NCI-H2227 treated with DMSO at 0.1 percent for 48 hours (cell line): ENCODE measurements around the gene ASIC3.
A peak's percentile ranks its signal among the peaks of the same experiment; 100 is the strongest.

Experiments used
- DNase-seq: peaks from one replicate; lab custom pipeline; 2025; lab: John Stamatoyannopoulos, UW

ASIC3 gene

DNA sequence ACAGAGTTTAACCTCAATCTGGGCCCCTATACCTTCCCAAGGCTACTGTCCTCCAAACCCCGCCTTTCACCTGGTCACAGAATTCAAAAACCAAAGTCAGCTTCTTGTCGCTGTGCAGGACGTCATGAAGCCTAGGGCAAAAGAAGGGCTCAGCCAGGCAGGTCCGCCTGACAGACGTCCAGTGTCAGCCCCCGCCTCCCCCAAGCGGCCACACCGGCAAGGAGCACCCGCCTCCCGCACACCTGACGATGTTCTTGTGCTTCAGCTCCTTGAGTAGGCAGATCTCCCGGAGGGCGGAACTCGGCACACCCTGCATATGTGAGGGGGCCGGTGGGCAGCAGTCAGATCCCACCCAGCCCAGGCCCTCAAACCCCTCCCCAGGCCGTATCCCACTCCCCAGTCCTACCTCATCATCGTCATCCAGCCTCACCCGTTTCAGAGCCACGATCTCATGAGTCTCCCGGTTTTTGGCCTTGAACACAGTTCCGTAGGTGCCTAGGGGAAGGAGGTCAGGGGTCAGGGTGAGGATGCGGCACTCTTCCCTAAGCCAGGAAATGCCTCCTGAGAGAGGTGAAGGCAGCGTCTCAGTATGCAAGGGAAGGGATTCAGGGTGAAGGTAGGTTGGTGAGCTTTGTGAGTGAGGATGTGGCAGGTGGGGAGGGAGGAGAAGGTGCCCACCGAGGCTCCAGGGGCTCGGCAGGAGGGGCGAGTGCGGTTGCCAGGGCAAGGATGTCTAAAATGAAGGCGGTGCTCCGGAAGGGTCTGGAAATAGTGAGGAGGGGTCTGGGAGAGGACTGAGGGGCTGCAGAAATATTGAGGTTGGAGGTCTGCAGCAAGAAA is 8.6 kb downstream of the ASIC3 start:
- peak; percentile 10 for DNase-seq

DNA sequence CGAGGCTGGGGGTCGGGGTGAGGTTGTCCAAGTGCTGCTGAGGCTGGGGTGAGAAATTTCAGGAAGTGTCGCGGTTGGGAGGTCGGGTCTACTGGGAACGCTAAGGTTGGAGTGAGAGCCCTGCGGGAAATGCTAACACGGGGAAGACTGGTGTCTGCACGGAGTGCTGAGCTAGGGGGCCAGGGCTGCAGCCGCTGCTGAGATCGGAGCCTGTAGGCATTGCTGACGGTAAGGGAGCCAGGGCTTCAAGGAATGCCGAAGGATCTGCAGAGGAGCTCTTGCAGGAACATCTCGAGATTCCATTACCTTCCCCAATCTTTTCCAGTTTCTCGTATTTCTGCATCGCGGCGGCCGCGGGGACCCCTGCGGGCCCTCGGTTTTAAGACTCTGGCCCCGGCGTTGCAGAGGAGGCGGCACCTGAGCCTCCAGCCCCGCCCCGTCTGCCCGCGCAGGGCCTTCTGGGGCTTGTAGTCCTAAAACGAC is 9.2 kb downstream of the ASIC3 start, which contains the start of gene CDK5:
Gene CDK5 (minus strand): TSS at position 392 of the 483 bp plus-strand sequence. CDS start 49 bp downstream, at position 343.
- no peak for DNase-seq

DNA sequence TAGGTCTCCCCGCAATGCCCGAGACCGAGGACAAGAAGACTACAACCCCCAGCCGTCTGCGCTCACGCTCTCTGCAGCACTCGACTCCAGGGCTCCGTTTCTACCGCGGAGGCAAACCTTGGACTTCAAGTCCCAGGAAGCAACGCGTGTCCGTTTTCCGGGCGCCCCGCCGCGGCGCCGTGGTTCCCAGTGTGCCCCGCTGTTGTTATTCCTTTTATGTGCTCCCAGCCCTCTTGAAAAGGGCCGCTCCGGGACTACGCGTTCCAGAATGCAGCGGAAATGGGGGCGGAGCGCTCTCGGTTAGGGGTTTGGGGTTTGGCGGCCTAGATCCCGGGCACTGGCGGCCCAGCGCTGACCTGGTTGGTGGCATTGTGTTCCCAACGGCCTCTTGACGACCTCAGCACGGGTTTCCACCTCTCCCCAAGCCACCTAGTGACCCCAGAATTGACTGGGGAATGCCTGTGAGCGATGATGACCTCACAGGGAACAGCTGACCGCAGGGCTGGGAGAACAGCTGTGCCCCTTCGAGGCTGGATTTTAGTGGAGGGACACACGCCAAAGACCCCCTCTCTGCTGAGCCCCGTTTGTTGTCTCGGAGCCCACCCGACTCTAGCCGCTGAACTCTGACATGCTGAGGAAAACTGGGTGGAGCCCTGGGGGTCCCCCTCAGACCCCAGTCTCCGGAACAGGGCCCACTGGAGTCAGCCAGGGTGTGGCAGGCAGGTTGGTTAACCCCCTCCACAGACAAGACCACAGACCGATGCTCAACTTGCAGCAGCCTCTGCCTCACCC is 9.9 kb downstream of the ASIC3 start:
- DNase-seq: peak; percentile 99

DNA sequence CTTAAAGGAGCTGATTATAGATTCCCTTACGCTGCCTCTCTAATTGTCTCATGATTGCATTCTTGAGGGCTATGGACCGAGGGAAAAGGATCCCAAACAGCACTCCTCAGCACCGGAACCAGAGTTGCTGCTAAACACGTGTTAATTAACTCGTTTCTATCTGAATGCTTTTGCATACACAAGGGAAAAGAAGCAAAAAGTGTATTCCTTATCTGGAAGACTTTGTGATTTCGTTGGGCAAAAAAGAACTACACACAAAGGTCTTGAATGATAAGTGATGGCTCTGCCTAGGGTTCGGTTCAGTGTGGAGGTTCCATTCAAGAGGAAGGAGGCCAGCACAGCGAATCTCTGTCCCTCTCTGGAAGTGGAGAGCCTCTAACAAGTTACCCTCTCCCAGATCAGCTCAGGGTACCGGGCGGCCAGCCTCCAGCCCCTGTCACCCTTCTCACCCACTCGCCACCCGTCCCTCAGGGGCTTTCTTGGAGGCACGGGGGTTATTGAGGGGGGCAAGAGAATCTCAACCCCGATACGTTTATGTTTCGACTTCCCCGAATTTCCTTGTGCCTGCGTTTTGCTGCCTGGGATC is 10.5 kb downstream of the ASIC3 start:
- DNase-seq: no peak

DNA sequence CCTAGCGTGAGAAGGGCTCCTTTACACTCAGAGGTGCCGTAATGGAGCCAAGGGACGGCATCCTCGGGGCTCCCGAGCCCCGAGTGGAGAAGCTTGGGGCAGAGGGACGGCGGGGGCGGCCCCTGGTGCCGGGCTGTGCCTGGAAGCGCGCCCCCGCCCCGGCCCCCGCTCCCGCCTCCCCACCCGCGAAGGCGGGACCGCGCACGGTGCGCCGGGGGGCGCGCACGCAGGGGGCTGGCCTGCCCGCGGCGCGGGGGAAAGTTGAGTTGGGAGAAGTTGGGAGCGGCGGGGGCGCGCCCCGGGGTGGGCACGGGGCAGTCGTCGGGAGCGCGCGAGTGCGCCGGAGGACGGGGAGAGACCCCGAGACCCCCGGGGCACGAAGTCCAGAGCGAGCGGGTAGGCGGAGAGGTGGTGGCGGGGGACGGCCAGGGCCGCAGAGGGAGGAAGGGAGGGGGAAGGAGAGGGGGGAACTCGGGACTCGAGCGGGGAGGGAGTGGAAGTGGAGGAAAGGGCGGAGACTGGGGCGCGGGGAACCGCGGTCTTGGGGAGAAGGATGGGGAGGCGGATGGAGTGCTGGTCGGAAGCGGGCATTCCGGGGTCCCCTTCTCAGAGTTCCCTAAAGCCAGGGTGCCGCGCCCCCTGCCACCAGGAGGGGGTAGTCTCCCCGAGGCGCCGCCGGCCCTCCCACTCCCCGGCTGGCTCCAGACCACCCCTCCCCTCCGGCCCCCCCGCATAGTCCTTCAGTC is 11.2 kb downstream of the ASIC3 start, which contains the start of gene SLC4A2:
Gene SLC4A2 (plus strand): TSS at position 223 of the 746 bp plus-strand sequence. CDS start 2,399 bp downstream, outside the sequence.
- peak; percentile 63 for DNase-seq

DNA sequence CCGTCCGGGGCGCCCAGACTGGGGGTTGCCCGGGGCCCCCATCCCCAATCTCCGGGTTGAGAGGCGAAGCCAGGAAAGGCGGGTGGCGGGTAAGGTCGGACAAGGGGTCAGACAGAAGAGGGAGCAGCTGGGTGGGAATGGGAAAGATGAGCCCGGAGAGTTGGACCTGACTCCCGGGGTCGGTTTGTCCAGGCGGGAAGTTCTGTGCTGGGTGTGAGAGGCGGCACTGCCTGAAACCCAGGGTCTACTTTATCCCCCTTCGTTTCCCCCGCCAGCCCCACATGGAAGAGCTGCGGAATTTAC is 11.7 kb downstream of the ASIC3 start:
- DNase-seq: no peak

DNA sequence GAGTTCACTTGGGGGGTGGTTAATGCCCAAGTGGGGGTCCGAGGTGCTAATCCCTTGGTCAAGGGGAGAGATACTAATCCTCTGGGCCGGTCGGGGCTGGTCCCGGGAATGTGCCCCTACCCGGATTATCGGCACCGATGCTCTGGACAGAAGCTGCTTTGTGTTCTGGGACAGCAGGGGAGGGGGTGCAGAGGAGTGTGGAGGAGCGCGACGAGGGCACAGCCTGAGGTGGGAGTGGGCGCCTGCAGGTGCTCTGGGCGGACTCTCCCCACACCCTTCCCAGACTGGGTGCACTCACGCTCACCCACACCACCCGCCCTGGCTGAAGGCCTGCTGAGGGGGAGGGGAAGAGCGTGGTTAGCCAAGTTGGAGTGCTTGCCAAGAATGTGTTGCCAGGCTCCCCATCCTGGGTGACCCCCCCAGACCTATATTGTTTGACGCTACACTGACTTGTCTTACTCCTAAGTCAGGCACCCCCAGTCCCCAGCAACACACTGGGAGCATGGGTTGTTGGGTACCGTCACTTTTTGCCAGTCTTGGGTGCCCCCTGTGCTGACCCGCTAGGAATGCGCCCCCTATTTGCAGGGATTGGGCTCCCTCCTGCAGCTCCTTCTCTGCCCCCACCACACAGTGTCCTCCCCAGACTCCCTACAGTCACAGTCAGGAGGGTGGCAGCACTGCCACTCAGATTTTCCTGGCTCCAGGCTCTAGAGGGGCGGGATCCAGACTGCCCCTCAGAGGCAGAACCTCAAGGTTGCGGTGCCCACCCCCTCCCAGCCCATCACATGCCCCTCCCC is 12.3 kb downstream of the ASIC3 start:
- no peak for DNase-seq

DNA sequence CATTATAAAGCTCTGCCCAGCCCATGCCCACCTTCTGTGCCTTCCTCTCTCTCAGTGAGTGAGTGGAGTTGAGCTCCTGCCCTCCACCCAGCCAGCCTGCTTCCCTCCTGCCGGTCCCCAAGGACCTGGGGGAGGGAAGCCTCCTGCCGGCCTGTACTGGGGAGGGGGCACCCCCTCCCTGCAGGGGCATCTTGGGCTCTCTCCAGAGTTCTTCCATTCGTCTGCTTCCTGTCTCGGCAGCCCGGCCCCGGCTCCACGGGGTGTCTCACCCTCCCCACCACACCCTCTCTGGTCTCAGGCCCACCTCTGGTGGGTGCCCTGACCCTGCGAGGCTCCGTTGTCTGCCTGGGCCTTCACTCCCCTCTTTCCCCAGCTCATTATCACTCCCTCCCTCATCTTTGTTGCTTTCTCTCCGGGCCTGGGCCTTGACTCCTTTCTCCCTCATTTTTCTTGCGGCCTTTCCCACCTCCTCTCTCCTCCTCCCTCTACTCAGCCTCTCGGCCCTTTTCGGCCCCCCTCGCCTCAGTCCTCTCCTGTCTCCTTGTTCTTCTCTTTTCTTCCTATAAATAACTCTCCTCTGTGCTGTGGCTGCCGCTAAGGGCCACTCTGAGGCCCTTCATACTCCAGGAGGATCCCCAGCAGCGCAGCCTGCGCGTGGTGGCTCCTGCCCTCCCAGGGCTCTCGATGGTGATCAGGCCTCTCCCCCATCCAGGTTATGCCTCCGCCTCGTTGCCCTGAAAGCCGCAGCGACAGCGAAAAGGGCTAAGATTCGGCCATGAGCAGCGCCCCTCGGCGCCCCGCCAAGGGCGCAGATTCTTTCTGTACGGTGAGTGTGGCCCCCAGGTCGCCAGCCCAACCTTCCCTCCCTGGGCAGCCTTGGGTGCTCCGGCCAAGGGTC is 13.1 kb downstream of the ASIC3 start:
- DNase-seq: no peak

DNA sequence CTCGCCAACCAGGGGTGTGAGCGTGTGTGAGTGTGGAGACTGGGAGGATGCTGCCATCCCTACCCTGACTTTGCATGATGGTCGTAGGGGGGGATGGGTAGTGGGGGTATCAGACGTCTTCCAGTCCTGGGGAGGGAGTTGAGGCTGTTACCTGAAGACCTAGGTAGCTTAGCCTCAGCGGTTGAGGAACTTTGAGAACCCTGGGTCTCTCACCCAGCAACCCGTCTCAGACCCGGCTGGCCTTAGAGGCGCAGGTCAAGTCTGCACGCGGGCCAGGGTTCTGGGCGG is 13.7 kb downstream of the ASIC3 start:
- DNase-seq: no peak

DNA sequence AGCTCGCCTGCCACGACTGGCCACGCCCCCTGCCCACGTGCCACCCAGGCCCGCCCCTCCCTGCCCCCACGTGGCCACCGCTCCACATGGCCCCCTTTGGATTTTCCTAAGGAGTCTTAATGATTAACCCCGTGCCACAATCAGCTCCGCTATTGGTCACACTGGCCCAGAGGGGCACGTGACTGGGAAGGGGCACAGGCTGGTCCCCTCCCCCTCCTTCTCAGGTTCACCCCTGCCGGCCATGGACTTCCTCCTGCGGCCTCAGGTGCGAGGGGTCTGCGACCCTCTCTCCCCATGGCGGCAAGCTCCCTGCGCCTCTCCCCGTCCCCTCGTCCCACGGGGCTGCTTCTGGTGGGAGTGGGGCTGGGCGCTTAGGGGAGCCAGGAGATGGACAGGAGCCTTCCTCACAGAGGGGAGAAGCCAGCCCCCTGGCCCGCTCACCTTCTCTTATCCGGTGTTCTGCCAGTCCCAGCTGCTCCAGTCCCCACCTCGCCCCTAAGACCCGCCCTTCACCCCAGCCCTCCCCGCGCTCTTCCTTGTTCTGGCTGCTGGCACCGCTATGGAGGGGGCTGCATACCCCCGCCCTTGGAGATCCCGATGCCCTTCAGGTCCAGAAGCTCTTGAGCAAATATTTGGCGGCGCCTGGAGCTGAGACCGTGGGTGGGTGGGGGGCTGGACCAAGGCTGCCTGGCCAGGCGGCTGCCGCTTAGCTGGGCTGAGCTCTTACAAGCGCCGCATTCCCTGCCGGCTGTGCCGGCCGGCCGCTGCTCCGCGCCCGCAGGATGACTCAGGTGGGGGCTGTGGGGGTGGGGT is 14.3 kb downstream of the ASIC3 start:
- DNase-seq: peak; percentile 21

DNA sequence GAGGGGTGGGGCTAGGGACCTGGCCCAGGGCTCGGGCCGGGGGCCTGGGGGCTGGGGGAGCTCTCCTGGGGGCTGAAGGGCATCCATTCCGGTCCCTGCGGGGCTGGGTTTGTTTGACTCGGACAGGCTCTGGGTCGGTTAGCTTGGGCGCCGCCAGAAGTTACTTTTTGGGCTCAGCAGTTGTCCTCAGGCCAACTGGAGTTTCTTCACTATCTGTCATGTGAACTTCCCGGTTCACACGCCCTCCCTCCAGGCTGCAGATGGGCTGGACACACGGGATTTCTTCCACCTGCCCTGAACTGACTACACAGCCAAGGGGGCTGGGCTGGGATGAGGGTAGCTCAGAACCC is 14.9 kb downstream of the ASIC3 start:
- no peak for DNase-seq

DNA sequence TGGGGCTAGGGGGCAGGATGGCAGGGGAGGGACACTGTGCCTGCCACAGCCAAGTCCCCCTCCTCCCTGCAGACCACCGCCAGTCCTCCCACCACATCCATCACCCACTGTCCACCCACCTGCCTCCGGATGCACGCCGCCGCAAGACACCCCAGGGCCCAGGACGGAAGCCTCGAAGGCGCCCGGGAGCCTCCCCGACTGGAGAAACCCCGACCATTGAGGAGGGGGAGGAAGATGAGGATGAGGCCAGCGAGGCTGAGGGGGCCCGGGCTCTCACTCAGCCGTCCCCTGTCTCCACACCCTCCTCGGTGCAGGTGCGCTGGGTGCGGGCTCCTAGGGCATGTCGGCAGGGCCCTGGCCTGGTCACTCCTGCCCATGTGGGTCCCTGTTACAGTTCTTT is 16.1 kb downstream of the ASIC3 start:
- no peak for DNase-seq

DNA sequence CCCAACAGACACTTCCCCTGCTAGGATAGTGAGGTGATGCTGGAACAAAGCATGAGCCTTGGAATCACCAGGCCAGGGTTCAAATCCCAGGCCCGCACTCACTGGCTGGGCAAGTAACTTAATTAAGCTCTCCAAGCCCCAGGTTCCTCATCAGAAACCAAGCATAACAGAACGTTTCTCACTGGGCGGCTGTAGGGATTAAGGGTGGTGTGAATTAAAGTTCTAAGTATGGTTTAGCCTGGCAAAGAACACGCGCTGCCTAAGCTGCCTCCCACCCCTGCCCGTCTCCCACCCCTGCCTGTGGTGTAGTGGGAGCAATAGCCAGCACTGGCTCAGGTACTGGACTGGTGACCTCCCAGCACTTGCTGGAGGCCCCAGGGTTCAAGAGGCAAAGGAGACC is 16.7 kb downstream of the ASIC3 start:
- DNase-seq: no peak

DNA sequence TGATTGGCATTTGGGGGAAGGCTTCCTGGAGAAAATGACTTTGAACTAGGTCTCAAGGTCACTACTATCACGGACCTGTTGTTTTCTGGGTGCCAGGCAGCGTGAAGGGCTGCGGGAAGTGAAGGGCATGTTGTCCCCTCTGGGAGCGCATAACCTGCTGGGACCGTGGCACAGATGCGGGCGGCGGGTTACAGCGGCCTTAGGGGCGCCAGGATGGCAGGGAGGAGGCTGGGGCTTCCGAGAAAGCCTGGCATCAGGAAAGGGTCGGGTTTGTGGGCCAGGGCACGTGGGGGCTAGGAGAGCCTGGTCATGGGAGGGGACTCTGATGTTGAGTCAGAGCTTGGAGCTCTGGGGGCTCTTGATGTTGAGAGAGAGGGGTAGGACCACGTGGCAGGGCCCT is 17.2 kb downstream of the ASIC3 start:
- DNase-seq: no peak

DNA sequence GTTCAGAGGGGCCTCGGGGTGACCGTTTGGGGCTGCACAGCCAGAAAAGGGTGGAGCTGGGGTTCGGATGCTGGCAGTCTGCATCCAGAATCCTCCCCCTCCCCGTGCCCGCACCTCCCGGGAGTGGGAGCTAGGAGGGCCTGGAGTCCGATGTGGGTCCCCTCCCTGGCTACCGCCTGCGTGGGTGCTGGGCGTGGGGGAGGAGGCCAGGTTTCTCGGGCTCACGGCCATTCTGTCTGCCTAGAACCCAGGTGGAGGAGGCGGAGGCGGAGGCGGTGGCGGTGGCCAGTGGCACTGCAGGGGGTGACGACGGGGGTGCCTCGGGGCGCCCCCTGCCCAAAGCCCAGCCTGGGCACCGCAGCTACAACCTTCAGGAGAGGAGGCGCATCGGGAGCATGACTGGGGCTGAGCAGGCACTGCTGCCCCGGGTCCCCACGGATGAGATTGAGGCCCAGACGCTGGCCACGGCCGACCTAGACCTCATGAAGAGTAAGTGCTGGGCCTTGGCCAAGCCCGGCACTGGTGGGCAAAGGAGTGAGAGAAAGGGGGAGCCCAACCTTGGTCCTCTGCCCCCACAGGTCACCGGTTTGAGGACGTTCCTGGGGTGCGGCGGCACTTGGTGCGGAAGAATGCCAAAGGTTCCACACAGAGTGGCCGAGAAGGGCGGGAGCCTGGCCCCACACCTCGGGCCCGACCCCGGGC is 18.1 kb downstream of the ASIC3 start:
- DNase-seq: no peak

DNA sequence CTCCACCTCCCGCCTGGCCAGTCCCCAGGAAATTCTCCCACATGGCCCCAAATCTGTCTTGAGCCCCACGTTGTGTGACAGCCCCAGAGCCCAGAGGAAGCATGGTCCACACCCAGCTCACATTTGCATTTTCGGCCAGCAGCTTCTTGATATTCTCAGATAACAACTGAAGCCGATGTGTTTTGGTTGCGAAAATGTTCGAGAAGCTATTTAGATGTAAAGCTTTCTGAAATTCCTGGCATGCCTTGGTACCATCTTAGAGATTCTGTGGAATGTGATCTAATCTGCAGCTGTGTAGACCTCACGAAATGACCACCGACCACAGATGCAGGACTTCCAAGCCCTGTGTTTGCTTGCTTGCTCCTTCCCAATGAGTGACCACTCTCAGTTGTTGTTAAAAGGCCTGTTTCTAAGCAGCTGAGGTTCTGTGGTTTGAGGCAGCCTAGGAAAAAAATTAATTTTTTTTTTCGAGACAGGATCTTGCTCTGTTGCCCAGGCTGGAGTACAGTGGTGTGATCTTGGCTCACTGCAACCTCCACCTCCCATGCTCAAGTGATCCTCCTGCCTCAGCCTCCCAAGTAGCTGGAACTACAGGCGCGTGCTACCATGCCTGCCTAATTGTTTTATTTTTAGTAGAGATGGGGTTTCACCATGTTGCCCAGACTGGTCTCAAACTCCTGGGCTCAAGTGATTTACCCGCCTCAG is 19.9 kb downstream of the ASIC3 start:
- DNase-seq: no peak

DNA sequence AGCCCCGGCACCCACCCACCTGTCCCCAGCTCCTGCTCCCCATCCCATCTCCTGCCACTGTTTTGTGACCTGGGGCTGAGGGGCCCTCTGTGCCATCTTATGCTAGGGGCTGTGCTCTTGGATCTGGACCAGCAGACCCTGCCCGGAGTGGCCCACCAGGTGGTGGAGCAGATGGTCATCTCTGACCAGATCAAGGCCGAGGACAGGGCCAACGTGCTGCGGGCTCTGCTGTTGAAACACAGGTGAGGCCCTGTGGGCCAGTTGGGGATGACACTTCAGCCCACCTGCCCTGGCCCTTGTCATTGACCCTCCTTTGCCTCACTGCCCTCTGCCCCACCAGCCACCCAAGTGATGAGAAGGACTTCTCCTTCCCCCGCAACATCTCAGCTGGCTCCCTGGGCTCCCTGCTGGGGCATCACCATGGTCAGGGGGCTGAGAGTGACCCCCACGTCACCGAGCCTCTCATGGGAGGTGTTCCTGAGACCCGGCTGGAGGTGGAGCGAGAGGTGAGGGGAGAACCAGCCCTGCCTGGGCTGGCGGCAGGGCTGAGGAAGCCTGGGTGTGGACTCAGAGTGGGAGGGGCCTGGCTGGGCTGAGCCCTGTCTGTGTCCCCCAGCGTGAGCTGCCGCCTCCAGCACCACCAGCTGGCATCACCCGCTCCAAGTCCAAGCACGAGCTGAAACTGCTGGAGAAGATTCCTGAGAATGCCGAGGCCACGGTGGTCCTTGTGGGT is 21.7 kb downstream of the ASIC3 start:
- DNase-seq: no peak

DNA sequence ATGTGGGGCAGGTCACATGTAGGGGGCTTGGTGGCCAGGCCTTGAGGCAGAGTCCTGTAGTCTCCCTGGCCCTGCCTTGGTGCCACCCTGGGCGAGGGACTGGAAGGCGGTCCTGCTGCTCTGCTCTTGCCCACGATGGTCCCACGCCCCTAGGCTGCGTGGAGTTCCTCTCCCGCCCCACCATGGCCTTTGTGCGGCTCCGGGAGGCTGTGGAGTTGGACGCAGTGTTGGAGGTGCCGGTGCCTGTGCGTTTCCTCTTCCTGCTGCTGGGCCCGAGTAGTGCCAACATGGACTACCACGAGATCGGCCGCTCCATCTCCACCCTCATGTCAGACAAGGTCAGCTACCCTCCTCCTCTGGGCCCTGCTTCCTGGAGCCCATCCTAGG is 22.2 kb downstream of the ASIC3 start:
- no peak for DNase-seq
